Measurements from ENCODE around the gene NVL.

- TF ChIP-seq CTCF (conservative IDR thresholded peaks at IDR 0.05; ENCODE audit: low read length), result no peak
- TF ChIP-seq EZH2phosphoT487 (IDR thresholded peaks at IDR 0.05; ENCODE audit: borderline replicate concordance), result no peak
Measured at GRCh38 chr1:224251741-224252146, 78.2 kb downstream of the NVL start.

All from Loucy (cell line).